GM19397 (cell line): Measurements from ENCODE around the gene MAPKAP1.

Experiments used
- ATAC-seq: cut with Tn5 transposase; IDR thresholded peaks from one replicate; pipeline ENCODE4 v1.9.1; 2021; ENCODE audit warnings: mild to moderate bottlenecking, moderate library complexity; ENCODE audit not compliant: unreplicated experiment

Gene MAPKAP1

GRCh38 chr9:125540497-125540896, 166.5 kb downstream of the MAPKAP1 start:
- no peak for ATAC-seq

DNA sequence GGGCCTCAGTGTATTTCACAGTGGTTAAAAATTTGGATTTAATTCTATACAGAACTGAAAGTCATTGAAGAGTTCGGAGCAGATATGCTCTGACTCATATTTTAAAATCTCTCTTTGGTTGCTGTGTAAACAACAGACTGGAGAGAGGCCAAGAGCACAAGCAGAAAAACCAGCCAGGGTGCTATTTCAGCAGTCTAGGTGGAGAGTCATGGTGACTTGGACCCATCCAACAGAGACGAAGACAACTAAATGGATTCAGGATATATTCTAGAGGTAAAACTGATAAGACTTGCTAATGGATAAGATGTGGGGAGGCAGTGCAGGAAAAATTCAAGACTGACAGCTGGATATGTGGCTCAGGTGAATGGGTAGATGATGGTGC, 168.9 kb downstream of the MAPKAP1 start:
- no peak for ATAC-seq

DNA sequence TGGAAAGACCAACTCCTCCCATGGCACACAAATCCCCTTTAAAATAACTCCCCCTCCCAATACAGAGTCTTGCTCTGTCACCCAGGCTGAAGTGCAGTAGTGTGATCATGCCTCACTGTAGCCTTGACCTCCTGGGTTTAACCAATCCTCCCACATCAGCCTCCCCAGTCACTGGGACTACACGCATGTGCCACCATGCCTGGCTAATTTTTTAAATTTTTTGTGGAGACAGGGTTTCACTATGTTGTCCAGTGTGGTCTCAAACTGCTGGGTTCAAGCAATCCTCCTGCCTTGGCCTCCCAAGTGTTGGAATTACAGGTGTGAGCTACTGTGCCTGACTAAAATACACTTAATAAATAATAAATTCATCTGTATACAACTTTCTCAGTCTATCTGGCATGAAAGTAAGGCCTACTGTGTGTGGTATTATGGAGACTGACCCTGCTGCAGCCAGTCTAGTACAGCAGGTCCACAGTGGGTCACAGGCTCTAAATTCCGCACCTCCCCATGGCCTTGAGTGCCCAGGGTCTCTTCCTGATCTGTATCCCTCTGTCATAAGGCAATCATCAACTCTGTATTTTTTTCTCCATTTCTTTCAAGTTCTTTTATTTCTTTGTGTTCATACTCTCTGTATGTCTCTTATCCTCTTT, 169.4 kb downstream of the MAPKAP1 start:
- no peak for ATAC-seq

GRCh38 chr9:125536776-125537175, 170.2 kb downstream of the MAPKAP1 start:
- no peak for ATAC-seq

- no peak for ATAC-seq
These were observed 170.7 kb downstream of the MAPKAP1 start for GRCh38 chr9:125536167-125536772.

GRCh38 chr9:125534971-125535701, 171.9 kb downstream of the MAPKAP1 start:
- ATAC-seq: no peak

DNA sequence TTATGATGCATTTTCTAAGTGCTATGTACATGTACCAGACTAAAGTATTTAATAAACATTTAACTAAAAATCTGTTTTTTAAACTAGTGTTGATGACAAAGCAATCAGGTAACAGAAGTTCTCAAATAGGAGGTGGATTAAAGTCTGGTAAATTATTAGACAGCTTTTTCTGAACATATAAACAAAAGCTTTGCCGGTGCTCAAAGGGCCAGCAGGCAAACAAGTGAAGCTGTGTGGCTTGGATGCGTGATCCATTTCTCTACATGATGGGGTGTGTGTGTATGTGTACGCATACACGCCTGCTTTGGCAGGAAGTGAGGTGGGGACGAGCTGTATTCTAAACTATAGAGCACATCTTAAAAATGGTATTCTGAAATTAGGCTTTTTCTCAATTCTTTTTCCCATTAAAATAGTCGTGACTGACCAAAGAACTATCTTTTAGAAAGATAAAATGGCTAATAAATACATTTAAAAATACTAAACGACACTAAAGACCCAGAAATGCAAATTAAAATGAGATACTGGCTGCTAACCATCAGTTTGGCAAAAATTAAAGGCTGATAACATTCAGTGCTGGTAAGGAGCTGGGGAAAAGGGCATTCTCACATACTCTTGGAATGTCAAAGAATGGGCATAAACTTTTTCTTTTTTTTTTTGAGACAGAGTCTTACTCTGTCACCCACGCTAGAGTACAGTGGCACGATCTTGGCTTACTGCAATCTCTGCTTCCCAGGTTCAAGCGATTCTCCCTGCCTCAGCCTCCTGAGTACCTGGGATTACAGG, 174.0 kb downstream of the MAPKAP1 start:
- no peak for ATAC-seq

- no peak for ATAC-seq
These were observed 174.6 kb downstream of the MAPKAP1 start for GRCh38 chr9:125532412-125532811.

- ATAC-seq: peak; percentile 47
These were observed 177.2 kb downstream of the MAPKAP1 start for GRCh38 chr9:125529589-125530515.

GRCh38 chr9:125529107-125529506, 177.9 kb downstream of the MAPKAP1 start:
- no peak for ATAC-seq

DNA sequence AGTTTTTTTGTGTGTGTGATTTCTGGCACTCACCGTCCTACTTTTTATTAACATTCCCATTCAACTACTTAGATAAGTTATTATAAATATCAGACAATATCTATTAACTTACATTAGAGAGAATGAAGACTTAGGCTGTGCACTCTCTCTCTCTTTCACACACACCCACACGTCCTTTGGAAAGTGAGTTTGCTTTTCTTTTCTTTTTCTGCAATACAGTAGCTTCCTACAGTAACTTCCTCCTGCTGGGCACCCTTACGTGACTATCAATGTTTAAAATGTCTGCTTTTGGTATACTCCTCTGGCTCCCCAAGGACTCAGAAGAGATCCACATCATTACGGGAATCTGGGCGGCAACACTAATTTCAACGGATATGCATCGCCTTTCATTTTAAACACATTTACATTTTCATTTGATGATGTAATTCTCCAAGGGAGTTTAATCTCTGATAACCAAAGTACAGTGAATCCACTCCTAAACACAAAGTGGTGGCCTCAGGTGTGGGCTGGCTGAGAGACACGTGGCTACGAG, 179.5 kb downstream of the MAPKAP1 start:
- no peak for ATAC-seq

- no peak for ATAC-seq
These were observed 180.9 kb downstream of the MAPKAP1 start for GRCh38 chr9:125525921-125526631.

DNA sequence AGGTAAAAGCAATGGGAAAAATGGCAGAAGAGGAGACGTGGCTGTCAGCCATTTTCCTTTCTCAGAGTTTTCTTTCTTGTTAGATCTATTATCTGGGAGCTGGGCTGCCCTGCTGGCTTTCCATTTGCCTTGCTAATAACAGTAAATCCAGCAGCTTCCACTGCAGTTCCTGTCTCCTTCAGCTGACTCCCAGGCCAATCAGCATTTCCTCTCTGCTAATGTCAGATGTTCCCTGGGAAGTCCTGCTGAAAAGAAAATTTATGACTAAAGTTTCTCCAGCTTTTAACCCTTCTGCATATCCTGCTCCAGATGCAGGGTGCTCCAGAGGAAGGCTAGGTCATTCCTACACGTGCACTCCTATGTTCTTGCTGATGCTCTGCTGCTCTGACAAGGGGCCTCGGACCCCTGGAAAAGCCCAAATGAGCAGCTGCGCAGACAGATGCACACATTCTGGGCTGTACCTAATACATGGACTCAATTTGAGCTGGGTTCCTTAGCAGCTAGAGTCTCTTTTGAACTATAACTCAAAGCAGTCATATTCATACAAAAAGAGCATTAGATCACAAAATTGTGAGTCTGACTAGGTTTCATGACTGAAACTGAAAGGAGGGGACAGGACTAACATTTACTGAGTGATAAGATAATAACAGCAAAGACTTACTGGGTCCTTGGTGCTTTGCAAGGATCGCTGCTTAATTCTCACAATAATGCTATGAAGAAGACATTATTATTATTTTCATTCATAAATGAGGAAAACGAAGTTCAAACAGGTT, 182.2 kb downstream of the MAPKAP1 start:
- ATAC-seq: no peak

DNA sequence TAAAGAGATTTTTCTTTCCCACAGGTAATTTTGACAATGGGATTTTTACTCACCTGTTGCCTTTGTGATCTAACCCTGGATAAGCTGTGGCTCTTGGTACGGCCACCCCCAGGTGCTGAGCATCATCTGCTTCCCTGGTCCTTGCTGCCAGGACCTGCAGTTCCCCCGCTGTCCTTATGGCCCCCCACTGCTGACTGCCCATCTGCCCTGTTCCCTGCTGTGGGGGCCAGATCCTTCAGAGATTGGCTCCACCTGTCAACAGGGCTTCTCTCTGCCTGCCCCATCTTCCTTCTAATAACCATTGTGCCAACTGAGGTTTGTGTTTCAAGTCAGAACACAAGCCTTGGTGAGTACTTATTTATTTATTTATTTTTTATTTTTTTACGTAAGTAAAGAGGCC, 183.3 kb downstream of the MAPKAP1 start:
- ATAC-seq: no peak

- no peak for ATAC-seq
These were observed 184.7 kb downstream of the MAPKAP1 start for GRCh38 chr9:125522328-125522725.

DNA sequence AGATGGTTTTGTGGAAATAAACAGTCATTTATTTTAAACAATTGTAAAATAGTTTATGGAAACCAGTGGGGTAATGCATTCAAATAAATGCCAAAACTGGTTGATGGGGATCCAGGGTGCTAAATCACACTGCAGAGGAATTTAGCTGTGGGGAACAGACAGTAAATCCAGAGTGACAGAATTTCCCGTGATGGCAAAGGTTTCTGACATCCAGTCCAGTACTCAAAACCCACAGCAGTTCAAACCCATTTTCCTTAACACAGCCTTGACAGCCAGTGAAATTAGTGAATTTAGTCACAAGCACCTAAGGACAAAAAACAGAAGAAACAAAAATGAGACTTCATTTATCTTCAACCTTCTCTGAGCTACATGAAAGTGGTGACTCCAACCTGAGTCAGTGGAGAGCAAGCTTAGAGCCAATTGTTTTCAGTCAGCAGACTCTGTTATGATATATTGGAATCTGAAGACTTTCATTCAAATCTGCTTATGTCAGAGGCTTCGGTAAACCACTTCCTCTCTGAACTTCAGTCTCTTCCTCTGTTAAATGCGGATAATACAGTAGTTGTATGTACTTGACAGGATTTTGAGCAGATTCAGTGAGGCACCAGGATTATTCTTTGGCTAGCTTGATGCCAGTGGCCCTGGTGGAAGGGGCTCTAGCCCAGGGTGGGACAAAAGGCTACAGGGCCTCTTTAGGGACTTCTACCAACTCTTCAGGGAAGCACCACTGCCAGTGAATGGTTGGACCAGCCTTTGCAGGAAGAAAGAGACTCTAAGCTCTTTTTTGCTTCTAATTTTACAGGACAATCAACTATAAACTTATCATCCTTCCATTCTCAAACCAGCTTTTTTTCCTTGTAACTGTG, 185.3 kb downstream of the MAPKAP1 start:
- ATAC-seq: no peak

GRCh38 chr9:125519734-125520133, 187.3 kb downstream of the MAPKAP1 start:
- ATAC-seq: no peak

GRCh38 chr9:125517577-125517976, 189.4 kb downstream of the MAPKAP1 start:
- no peak for ATAC-seq
